ENCODE data around the gene PNMT.

DNA sequence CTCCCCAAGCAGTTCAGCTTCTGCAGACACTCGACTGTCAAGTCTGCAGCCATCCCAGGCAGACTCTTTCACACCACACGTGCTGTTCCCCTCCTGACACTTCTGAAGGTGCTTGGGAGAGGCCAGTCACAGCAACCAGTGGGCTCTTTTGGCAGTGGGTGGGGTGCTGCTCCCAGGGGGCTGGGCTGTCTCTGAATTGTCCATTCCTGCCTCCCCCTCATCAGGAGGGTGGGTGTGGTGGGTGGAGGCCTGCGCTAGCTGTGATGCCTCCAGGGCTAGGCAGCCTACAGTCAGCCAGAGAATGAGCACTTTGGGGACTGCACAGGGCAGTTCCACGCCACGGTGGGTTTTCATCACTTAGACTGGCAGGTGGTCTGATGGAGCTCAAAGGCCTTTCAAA, 21.0 kb upstream of the PNMT start:
- TF ChIP-seq, protein P1, sequence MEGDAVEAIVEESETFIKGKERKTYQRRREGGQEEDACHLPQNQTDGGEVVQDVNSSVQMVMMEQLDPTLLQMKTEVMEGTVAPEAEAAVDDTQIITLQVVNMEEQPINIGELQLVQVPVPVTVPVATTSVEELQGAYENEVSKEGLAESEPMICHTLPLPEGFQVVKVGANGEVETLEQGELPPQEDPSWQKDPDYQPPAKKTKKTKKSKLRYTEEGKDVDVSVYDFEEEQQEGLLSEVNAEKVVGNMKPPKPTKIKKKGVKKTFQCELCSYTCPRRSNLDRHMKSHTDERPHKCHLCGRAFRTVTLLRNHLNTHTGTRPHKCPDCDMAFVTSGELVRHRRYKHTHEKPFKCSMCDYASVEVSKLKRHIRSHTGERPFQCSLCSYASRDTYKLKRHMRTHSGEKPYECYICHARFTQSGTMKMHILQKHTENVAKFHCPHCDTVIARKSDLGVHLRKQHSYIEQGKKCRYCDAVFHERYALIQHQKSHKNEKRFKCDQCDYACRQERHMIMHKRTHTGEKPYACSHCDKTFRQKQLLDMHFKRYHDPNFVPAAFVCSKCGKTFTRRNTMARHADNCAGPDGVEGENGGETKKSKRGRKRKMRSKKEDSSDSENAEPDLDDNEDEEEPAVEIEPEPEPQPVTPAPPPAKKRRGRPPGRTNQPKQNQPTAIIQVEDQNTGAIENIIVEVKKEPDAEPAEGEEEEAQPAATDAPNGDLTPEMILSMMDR (IDR thresholded peaks at IDR 0.05), result no peak
- TF ChIP-seq POLR2A (IDR thresholded peaks at IDR 0.05), result no peak

All from thyroid gland (tissue), 4 donors.